Smooth muscle cell (in vitro differentiated cells): Measurements from ENCODE around the gene VASN. TPM values are rescaled to one million over a fixed set of nuclear protein-coding genes. Genes with fewer than 3 reads are reported as not detected.

ENCODE experiments used
- DNase-seq: peaks from one replicate; lab custom pipeline; 2025; ENCODE audit not compliant: unreplicated experiment; lab: John Stamatoyannopoulos, UW
- H2AFZ ChIP-seq: fragments of 200-600 bp; sonication (generic); 2 replicates; pipeline ENCODE4 v1.6.0; 2016; ENCODE audit warnings: antibody characterized with exemption, low read depth, mild to moderate bottlenecking
- H3F3A ChIP-seq: fragments of 200-600 bp; sonication (generic); 2 replicates; pipeline ENCODE4 v1.6.0; 2017; ENCODE audit warnings: antibody characterized with exemption, low read depth
- H3K27ac ChIP-seq: fragments of 200-600 bp; sonication (generic); 2 replicates; pipeline ENCODE4 v1.5.1; 2016; ENCODE audit warnings: low read depth, mild to moderate bottlenecking
- H3K27me3 ChIP-seq: fragments of 200-600 bp; sonication (generic); 2 replicates; pipeline ENCODE4 v1.6.1; 2016; ENCODE audit warnings: low read depth, mild to moderate bottlenecking
- H3K36me3 ChIP-seq: fragments of 200-600 bp; sonication (generic); 2 replicates; pipeline ENCODE4 v1.5.1; 2016; ENCODE audit warnings: low read depth
- H3K4me1 ChIP-seq: fragments of 200-600 bp; sonication (generic); 2 replicates; pipeline ENCODE4 v1.5.1; 2016; ENCODE audit warnings: low read depth
- H3K4me2 ChIP-seq: fragments of 200-600 bp; sonication (generic); 2 replicates; pipeline ENCODE4 v1.6.0; 2016; ENCODE audit warnings: mild to moderate bottlenecking
- H3K4me3 ChIP-seq: fragments of 200-600 bp; sonication (generic); 2 replicates; pipeline ENCODE4 v1.5.1; 2016; ENCODE audit warnings: mild to moderate bottlenecking
- H3K79me2 ChIP-seq: fragments of 200-600 bp; sonication (generic); 2 replicates; pipeline ENCODE4 v1.6.0; 2016; ENCODE audit warnings: low read depth, mild to moderate bottlenecking
- H3K9ac ChIP-seq: fragments of 200-600 bp; sonication (generic); 2 replicates; pipeline ENCODE4 v1.6.0; 2016; ENCODE audit warnings: low read depth
- H3K9me3 ChIP-seq: fragments of 200-600 bp; sonication (generic); replicated peaks from 2 replicates; pipeline ENCODE4 v1.5.1; 2016; ENCODE audit warnings: low read depth
- H4K20me1 ChIP-seq: fragments of 200-600 bp; sonication (generic); 2 replicates; pipeline ENCODE4 v1.6.0; 2016; ENCODE audit warnings: low read depth
- CTCF ChIP-seq: fragments of 200-600 bp; sonication (generic); IDR thresholded peaks from 2 replicates; pipeline ENCODE4 v1.5.1; 2017; ENCODE audit warnings: borderline replicate concordance, mild to moderate bottlenecking, antibody characterized with exemption; ENCODE audit not compliant: insufficient read depth, poor library complexity, severe bottlenecking
- WGBS: methylation state at CpG from one replicate; pipeline ENCODE4 v1.1.7; 2016; ENCODE audit warnings: low lambda C conversion rate; 5-methylcytosine and 5-hydroxymethylcytosine counted together
- polyA plus RNA-seq: library from polyadenylated mRNA; unstranded; fragments of >200 nt; fragmentation: Nextera tagmentation; extraction: Ambion mirVana; gene quantifications from 2 replicates; pipeline ENCODE4 v1.2.1, GENCODE V29; 2016
- total RNA-seq: library from RNA; depleted of rRNA; stranded (reverse); fragments of >200 nt; gene quantifications from 2 replicates; pipeline ENCODE4 v1.2.3, GENCODE V29; 2014

Gene VASN
- total and polyA plus RNA-seq, 2 experiments from 2014 or later: 30.0 to 150 TPM

GRCh38 chr16:4327386-4328045, 44.1 kb upstream of the VASN start:
- Histone ChIP-seq H3K4me2 (peak overlapping the region; percentile 96), H3K9ac (peak overlapping the region; percentile 16), H3K4me1 (peaks cover 22% of the 10 kb centered on the region), H3F3A (peaks cover 6% of the 10 kb centered on the region), H3K27me3 (no peaks in the 10 kb centered on the region), H3K79me2 (peaks cover 95% of the 10 kb centered on the region), H3K27ac (peak overlapping the region; percentile 47), H2AFZ (no peak overlapping the region), H4K20me1 (peaks cover 69% of the 10 kb centered on the region), H3K4me3 (peak overlapping the region; percentile 76), H3K36me3 (no peaks in the 10 kb centered on the region), H3K9me3 (no peaks in the 10 kb centered on the region)
- no peak for TF ChIP-seq CTCF
- WGBS: 22% methylated on average over 8 of the region's 57 CpGs
- no peak for DNase-seq

GRCh38 chr16:4328046-4328781, 43.4 kb upstream of the VASN start:
- peak overlapping the region; percentile 47 for H3K27ac ChIP-seq

GRCh38 chr16:4328782-4329775, 42.6 kb upstream of the VASN start:
- Histone ChIP-seq H3K4me3 (no peak overlapping the region), H3K9ac (no peak overlapping the region), H3K4me1 (peaks cover 16% of the 10 kb centered on the region), H4K20me1 (peaks cover 71% of the 10 kb centered on the region), H2AFZ (no peak overlapping the region), H3K27me3 (no peaks in the 10 kb centered on the region), H3F3A (peaks cover 6% of the 10 kb centered on the region), H3K79me2 (peaks cover 92% of the 10 kb centered on the region), H3K9me3 (no peaks in the 10 kb centered on the region), H3K4me2 (peak overlapping the region; percentile 96), H3K36me3 (no peaks in the 10 kb centered on the region), H3K27ac (peak overlapping the region; percentile 47)
- 81% methylated on average over 17 of the region's 17 CpGs for WGBS
- no peak for DNase-seq
- TF ChIP-seq CTCF: no peak

More at GRCh38 chr16:4328046-4328781, 43.4 kb upstream of the VASN start:
- Histone ChIP-seq H3K4me2 (peak overlapping the region; percentile 96), H3F3A (peaks cover 6% of the 10 kb centered on the region), H3K4me3 (peak overlapping the region; percentile 76), H3K79me2 (peaks cover 95% of the 10 kb centered on the region), H3K9me3 (no peaks in the 10 kb centered on the region), H3K4me1 (peaks cover 22% of the 10 kb centered on the region), H2AFZ (no peak overlapping the region), H3K36me3 (no peaks in the 10 kb centered on the region), H3K9ac (peak overlapping the region; percentile 16), H4K20me1 (peaks cover 71% of the 10 kb centered on the region), H3K27me3 (no peaks in the 10 kb centered on the region)
- peak; percentile 41 for TF ChIP-seq CTCF
- peak; percentile 57 for DNase-seq
- 16% methylated on average over 18 of the region's 30 CpGs for WGBS
